Sigmoid colon (tissue), 3 donors: ENCODE measurements around the gene FAM3D.

Experiments
- POLR2A ChIP-seq, 2 donors: fragments of 450-650 bp; IDR thresholded peaks; one replicate each; pipeline ENCODE4 v1.6.1; 2016; ENCODE audit warnings: antibody characterized with exemption in 2 of 2, mild to moderate bottlenecking in 2 of 2, moderate library complexity in 2 of 2
- TF ChIP-seq, protein P1 (sequence below), 4 experiments: fragments of 450-650 bp in 3 of 4; fragments of 200-600 bp in 1 of 4; IDR thresholded peaks; one replicate each; pipeline ENCODE4 v1.5.1; 2016 to 2019; ENCODE audit warnings: antibody characterized with exemption in 4 of 4, mild to moderate bottlenecking in 3 of 4, moderate library complexity in 2 of 4

DNA sequence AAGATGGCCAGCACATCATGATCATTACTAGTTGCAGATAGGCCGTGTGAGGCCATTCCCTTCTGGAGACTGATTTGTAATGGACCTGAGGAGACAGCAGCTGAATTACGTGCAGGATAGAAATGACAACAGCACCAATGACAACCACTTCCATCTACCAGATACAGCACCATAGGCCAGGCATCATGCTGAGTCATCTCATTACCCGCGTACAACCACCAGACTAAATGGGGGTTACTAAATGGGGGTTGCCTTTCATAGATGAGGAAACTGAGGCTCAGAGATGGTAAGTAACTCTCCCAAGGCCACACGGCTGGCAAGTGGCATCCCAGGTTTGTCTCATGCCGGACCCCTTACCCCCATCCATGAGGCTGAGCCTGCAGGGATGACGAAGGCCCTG, 56.6 kb downstream of the FAM3D start:
- TF ChIP-seq, protein P1, sequence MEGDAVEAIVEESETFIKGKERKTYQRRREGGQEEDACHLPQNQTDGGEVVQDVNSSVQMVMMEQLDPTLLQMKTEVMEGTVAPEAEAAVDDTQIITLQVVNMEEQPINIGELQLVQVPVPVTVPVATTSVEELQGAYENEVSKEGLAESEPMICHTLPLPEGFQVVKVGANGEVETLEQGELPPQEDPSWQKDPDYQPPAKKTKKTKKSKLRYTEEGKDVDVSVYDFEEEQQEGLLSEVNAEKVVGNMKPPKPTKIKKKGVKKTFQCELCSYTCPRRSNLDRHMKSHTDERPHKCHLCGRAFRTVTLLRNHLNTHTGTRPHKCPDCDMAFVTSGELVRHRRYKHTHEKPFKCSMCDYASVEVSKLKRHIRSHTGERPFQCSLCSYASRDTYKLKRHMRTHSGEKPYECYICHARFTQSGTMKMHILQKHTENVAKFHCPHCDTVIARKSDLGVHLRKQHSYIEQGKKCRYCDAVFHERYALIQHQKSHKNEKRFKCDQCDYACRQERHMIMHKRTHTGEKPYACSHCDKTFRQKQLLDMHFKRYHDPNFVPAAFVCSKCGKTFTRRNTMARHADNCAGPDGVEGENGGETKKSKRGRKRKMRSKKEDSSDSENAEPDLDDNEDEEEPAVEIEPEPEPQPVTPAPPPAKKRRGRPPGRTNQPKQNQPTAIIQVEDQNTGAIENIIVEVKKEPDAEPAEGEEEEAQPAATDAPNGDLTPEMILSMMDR (IDR thresholded peaks at IDR 0.05), result no peak
- no peak for TF ChIP-seq POLR2A (IDR thresholded peaks at IDR 0.05)
